Right forelimb (tissue), 1 donor: ENCODE results near the gene TECTB.
"Not testable (repeated sequence)": the region's sequence is repeated elsewhere in the genome, so short reads cannot be mapped to it uniquely, and the experiment has no call there.

Source experiments
- DNase-seq: peaks from one replicate; pipeline ENCODE4 v3.0.0-alpha.2; 2018

TECTB gene

GRCh38 chr10:112283100-112283499 lies at the start of gene TECTB:
TECTB (plus strand) TSS chr10:112283400; CDS start chr10:112283735, 335 bp downstream.
- no peak for DNase-seq

- DNase-seq: no peak
Observed at GRCh38 chr10:112235141-112235540, 48.1 kb upstream of the TECTB start.

- no peak for DNase-seq
Observed at GRCh38 chr10:112235920-112236319, 47.3 kb upstream of the TECTB start.

- no peak for DNase-seq
Observed at GRCh38 chr10:112236486-112236885, 46.7 kb upstream of the TECTB start.

- no peak for DNase-seq
Observed at GRCh38 chr10:112239347-112239746, 43.9 kb upstream of the TECTB start.

GRCh38 chr10:112240441-112240840 lies 42.8 kb upstream of the TECTB start:
- no peak for DNase-seq

- DNase-seq: no peak
Observed at GRCh38 chr10:112241651-112242341, 41.4 kb upstream of the TECTB start.

- no peak for DNase-seq
Observed at GRCh38 chr10:112242769-112243168, 40.4 kb upstream of the TECTB start.

- no peak for DNase-seq
Observed at GRCh38 chr10:112243713-112244112, 39.5 kb upstream of the TECTB start.

GRCh38 chr10:112244197-112244596 lies 39.0 kb upstream of the TECTB start:
- no peak for DNase-seq

- no peak for DNase-seq
Observed at GRCh38 chr10:112247791-112248190, 35.4 kb upstream of the TECTB start.

- DNase-seq: no peak
Observed at GRCh38 chr10:112248584-112249295, 34.5 kb upstream of the TECTB start.

GRCh38 chr10:112249722-112250121 lies 33.5 kb upstream of the TECTB start:
- no peak for DNase-seq

GRCh38 chr10:112250555-112250954 lies 32.6 kb upstream of the TECTB start:
- DNase-seq: no peak

GRCh38 chr10:112251238-112251637 lies 32.0 kb upstream of the TECTB start:
- not testable (repeated sequence) for DNase-seq

GRCh38 chr10:112258407-112258806 lies 24.8 kb upstream of the TECTB start:
- no peak for DNase-seq

- DNase-seq: no peak
Observed at GRCh38 chr10:112259688-112260087, 23.5 kb upstream of the TECTB start.

GRCh38 chr10:112260831-112261230 lies 22.4 kb upstream of the TECTB start:
- no peak for DNase-seq

- DNase-seq: no peak
Observed at GRCh38 chr10:112261281-112261822, 21.8 kb upstream of the TECTB start.

- no peak for DNase-seq
Observed at GRCh38 chr10:112262546-112262945, 20.7 kb upstream of the TECTB start.

- DNase-seq: no peak
Observed at GRCh38 chr10:112265745-112266144, 17.5 kb upstream of the TECTB start.

- DNase-seq: no peak
Observed at GRCh38 chr10:112269266-112269665, 13.9 kb upstream of the TECTB start.

GRCh38 chr10:112271982-112272381 lies 11.2 kb upstream of the TECTB start:
- DNase-seq: no peak

GRCh38 chr10:112274831-112275230 lies 8.4 kb upstream of the TECTB start:
- no peak for DNase-seq
